WTC11 (cell line): ENCODE results near the gene RPL10A.

Experiments used
- JUN ChIP-seq: sonication (generic); formaldehyde crosslinking; IDR thresholded peaks from 2 replicates; pipeline ENCODE4 v1.8.0; 2023; ENCODE audit warnings: mild to moderate bottlenecking, missing genetic modification reagents
- TEAD4 ChIP-seq: sonication (generic); formaldehyde crosslinking; IDR thresholded peaks from 2 replicates; pipeline ENCODE4 v1.8.0; 2022; ENCODE audit warnings: mild to moderate bottlenecking, missing genetic modification reagents
- TF ChIP-seq, protein P1 (sequence below): sonication (generic); formaldehyde crosslinking; conservative IDR thresholded peaks from 2 replicates; pipeline ENCODE4 v1.8.1; 2022; ENCODE audit warnings: mild to moderate bottlenecking, missing genetic modification reagents
- TF ChIP-seq, protein P2 (sequence below): fragments of 200-600 bp; IDR thresholded peaks from 2 replicates; pipeline ENCODE4 v1.8.0; 2022; ENCODE audit warnings: antibody characterized with exemption
- TF ChIP-seq, protein P3 (sequence below): sonication (generic); formaldehyde crosslinking; IDR thresholded peaks from 2 replicates; pipeline ENCODE4 v1.8.1; 2023; ENCODE audit warnings: mild to moderate bottlenecking, missing genetic modification reagents
- TF ChIP-seq, protein P4 (sequence below): sonication (generic); formaldehyde crosslinking; IDR thresholded peaks from 2 replicates; pipeline ENCODE4 v1.8.1; 2023; ENCODE audit warnings: mild to moderate bottlenecking, missing genetic modification reagents, moderate library complexity

DNA sequence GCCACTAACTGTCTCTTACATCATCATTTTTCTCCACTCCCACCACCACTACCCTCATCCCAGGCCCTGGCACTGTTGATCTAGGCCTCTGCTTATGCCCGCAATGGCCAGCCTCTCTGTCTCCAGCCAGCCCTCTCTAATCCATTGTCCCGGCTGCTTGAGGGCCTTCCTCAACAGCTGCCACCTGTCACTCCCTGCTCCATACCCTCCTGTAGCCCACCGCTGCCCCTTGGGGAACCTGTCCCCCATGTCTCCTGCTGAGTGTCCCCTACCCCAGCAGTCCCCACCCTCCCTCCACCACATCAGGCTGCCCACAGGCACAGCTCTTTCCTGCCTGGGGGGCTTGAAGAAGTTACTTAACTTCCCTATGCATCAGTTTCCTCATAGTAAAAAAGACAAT lies 15.3 kb downstream of the RPL10A start:
- TF ChIP-seq, protein P1, sequence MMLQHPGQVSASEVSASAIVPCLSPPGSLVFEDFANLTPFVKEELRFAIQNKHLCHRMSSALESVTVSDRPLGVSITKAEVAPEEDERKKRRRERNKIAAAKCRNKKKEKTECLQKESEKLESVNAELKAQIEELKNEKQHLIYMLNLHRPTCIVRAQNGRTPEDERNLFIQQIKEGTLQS (CRISPR knock-in tag): no peak
- TF ChIP-seq, protein P2, sequence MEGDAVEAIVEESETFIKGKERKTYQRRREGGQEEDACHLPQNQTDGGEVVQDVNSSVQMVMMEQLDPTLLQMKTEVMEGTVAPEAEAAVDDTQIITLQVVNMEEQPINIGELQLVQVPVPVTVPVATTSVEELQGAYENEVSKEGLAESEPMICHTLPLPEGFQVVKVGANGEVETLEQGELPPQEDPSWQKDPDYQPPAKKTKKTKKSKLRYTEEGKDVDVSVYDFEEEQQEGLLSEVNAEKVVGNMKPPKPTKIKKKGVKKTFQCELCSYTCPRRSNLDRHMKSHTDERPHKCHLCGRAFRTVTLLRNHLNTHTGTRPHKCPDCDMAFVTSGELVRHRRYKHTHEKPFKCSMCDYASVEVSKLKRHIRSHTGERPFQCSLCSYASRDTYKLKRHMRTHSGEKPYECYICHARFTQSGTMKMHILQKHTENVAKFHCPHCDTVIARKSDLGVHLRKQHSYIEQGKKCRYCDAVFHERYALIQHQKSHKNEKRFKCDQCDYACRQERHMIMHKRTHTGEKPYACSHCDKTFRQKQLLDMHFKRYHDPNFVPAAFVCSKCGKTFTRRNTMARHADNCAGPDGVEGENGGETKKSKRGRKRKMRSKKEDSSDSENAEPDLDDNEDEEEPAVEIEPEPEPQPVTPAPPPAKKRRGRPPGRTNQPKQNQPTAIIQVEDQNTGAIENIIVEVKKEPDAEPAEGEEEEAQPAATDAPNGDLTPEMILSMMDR: no peak
- no peak for TF ChIP-seq TEAD4 (CRISPR knock-in tag)
- TF ChIP-seq JUN (CRISPR knock-in tag): no peak
- TF ChIP-seq, protein P3, sequence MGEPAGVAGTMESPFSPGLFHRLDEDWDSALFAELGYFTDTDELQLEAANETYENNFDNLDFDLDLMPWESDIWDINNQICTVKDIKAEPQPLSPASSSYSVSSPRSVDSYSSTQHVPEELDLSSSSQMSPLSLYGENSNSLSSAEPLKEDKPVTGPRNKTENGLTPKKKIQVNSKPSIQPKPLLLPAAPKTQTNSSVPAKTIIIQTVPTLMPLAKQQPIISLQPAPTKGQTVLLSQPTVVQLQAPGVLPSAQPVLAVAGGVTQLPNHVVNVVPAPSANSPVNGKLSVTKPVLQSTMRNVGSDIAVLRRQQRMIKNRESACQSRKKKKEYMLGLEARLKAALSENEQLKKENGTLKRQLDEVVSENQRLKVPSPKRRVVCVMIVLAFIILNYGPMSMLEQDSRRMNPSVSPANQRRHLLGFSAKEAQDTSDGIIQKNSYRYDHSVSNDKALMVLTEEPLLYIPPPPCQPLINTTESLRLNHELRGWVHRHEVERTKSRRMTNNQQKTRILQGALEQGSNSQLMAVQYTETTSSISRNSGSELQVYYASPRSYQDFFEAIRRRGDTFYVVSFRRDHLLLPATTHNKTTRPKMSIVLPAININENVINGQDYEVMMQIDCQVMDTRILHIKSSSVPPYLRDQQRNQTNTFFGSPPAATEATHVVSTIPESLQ (CRISPR knock-in tag): no peak
- TF ChIP-seq, protein P4, sequence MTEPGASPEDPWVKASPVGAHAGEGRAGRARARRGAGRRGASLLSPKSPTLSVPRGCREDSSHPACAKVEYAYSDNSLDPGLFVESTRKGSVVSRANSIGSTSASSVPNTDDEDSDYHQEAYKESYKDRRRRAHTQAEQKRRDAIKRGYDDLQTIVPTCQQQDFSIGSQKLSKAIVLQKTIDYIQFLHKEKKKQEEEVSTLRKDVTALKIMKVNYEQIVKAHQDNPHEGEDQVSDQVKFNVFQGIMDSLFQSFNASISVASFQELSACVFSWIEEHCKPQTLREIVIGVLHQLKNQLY (CRISPR knock-in tag): no peak
